Measurements from ENCODE around the gene ANKS3. TPM values are rescaled to one million over a fixed set of nuclear protein-coding genes. Genes with fewer than 3 reads are reported as not detected.

ANKS3 gene
- total RNA-seq, 3 donors from 2014 or later: 18.2 to 32.3 (median 21.3) TPM

GRCh38 chr16:4687416-4687815 lies 46.7 kb downstream of the ANKS3 start:
- no peak for DNase-seq
- intact Hi-C loops (cut with DNase I, micrococcal nuclease): no loop called here
- TF ChIP-seq, protein P1, sequence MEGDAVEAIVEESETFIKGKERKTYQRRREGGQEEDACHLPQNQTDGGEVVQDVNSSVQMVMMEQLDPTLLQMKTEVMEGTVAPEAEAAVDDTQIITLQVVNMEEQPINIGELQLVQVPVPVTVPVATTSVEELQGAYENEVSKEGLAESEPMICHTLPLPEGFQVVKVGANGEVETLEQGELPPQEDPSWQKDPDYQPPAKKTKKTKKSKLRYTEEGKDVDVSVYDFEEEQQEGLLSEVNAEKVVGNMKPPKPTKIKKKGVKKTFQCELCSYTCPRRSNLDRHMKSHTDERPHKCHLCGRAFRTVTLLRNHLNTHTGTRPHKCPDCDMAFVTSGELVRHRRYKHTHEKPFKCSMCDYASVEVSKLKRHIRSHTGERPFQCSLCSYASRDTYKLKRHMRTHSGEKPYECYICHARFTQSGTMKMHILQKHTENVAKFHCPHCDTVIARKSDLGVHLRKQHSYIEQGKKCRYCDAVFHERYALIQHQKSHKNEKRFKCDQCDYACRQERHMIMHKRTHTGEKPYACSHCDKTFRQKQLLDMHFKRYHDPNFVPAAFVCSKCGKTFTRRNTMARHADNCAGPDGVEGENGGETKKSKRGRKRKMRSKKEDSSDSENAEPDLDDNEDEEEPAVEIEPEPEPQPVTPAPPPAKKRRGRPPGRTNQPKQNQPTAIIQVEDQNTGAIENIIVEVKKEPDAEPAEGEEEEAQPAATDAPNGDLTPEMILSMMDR (IDR thresholded peaks at IDR 0.05): no peak
- no peak for ATAC-seq
- peaks cover 4% of the 10 kb centered on the region for H3K4me1 ChIP-seq (ENCODE audit: low read depth)
- H3K36me3 ChIP-seq (ENCODE audit: low read depth): no peaks in the 10 kb centered on the region
- H3K9me3 ChIP-seq: no peaks in the 10 kb centered on the region
- no peak overlapping the region for H3K4me3 ChIP-seq

GRCh38 chr16:4686497-4687210 lies 47.4 kb downstream of the ANKS3 start:
- DNase-seq: peak in 1 of 3 donors; percentile 45
- H3K9me3 ChIP-seq: no peaks in the 10 kb centered on the region
- H3K4me1 ChIP-seq (ENCODE audit: low read depth): no peaks in the 10 kb centered on the region
- TF ChIP-seq, protein P1 (IDR thresholded peaks at IDR 0.05): no peak
- no peak overlapping the region for H3K4me3 ChIP-seq
- intact Hi-C loops (cut with DNase I, micrococcal nuclease): no loop called here
- no peak for ATAC-seq
- no peaks in the 10 kb centered on the region for H3K36me3 ChIP-seq (ENCODE audit: low read depth)

GRCh38 chr16:4685776-4686496 lies 48.1 kb downstream of the ANKS3 start:
- ATAC-seq (no peak), DNase-seq (peak in 1 of 3 donors; percentile 47)
- Histone ChIP-seq H3K36me3 (ENCODE audit: low read depth) (no peaks in the 10 kb centered on the region), H3K9me3 (no peaks in the 10 kb centered on the region), H3K4me1 (ENCODE audit: low read depth) (peaks cover 2% of the 10 kb centered on the region), H3K4me3 (no peak overlapping the region)
- intact Hi-C loops (cut with DNase I, micrococcal nuclease): no loop called here
- TF ChIP-seq, protein P1 (IDR thresholded peaks at IDR 0.05): no peak

DNA sequence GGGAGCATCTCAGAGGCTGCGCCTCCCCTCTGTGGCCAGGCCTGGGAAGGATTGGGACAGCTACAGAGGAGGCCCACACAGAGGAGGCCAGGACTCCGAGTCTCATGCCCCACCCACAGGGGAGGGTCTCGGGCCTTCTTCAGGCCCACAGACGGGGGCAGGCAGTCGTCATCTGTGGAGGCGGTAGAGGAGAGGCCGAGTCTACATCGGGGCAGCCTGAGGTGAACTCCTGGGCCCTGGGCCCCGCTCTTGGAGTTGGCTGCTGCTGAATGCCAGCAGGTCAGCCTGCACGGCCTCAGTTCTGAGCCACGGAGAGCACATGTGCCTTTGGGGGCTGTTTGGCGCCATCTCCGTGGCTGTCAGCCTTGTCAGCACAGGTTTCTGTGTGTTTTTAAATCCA lies 48.8 kb downstream of the ANKS3 start:
- TF ChIP-seq, protein P1 (IDR thresholded peaks at IDR 0.05): no peak
- peak in 1 of 3 donors; percentile 38 for DNase-seq
- Histone ChIP-seq H3K36me3 (ENCODE audit: low read depth) (no peaks in the 10 kb centered on the region), H3K4me1 (ENCODE audit: low read depth) (peaks cover 3% of the 10 kb centered on the region), H3K4me3 (no peak overlapping the region), H3K9me3 (no peaks in the 10 kb centered on the region)
- no peak for ATAC-seq
- intact Hi-C loops (cut with DNase I, micrococcal nuclease): no loop called here

- intact Hi-C loops (cut with DNase I, micrococcal nuclease): no loop called here
- DNase-seq: peak in 1 of 3 donors; percentile 46
- Histone ChIP-seq H3K4me3 (no peak overlapping the region), H3K4me1 (ENCODE audit: low read depth) (peaks cover 3% of the 10 kb centered on the region), H3K36me3 (ENCODE audit: low read depth) (no peaks in the 10 kb centered on the region), H3K9me3 (no peaks in the 10 kb centered on the region)
- TF ChIP-seq, protein P1 (IDR thresholded peaks at IDR 0.05): no peak
- no peak for ATAC-seq
These were observed 49.3 kb downstream of the ANKS3 start for GRCh38 chr16:4684763-4685162.
